ENCODE data around the gene TUNAR. TPM values are rescaled to one million over a fixed set of nuclear protein-coding genes. Genes with fewer than 3 reads are reported as not detected.
"Not testable (repeated sequence)": the region's sequence is repeated elsewhere in the genome, so short reads cannot be mapped to it uniquely, and the experiment has no call there.

The TUNAR gene
- polyA plus RNA-seq, 10 donors = 0.05 to 0.50 (median 0.16) TPM; not detected in 5

DNA sequence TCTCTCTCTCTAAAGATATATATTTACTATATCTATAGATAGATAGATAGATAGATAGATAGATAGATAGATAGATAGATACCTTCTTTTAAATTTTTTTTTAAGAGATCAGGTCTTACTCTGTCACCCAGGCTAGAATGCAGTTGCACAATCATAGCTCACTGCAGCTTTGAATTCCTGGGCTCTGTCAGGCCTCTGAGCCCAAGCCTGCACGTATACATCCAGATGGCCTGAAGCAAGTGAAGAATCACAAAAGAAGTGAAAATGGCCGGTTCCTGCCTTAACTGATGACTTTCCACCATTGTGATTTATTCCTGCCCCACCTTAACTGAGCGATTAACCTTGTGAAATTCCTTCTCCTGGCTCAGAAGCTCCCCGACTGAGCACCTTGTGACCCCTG, 91.4 kb downstream of the TUNAR start:
- DNase-seq = not testable (repeated sequence)

Other genes starting within 250 kb of the TUNAR start
- gene TCL1B, start 190.4 kb upstream of the TUNAR start, polyA plus RNA-seq (ENCODE audit: insufficient read length in 10 of 10) = under 1 TPM in 2 of 10 donors, not detected in 8; 0.11 to 0.13 TPM
- 1 to 10 TPM in 5 of 10 donors, under 1 TPM in 5; 0.32 to 2.6 (median 1.0) TPM for gene TCL1A, start 162.7 kb upstream of the TUNAR start, polyA plus RNA-seq (ENCODE audit: insufficient read length in 10 of 10)
- gene C14orf132, start 162.5 kb downstream of the TUNAR start, polyA plus RNA-seq (ENCODE audit: insufficient read length in 10 of 10) = 10 to 100 TPM; 11.9 to 35.5 (median 17.2) TPM